CD14-positive monocyte (primary cell): Measurements from ENCODE around the gene KNG1. TPM values are rescaled to one million over a fixed set of nuclear protein-coding genes. Genes with fewer than 3 reads are reported as not detected.

Experiments used
- DNase-seq, 3 donors: peaks; one replicate each; pipeline ENCODE4 v3.0.0-alpha.2; 2011 to 2022
- H2AFZ ChIP-seq: 2 replicates; pipeline ENCODE4 v1.6.0; 2012; ENCODE audit warnings: mild to moderate bottlenecking, low read depth, low read length, inconsistent platforms; ENCODE audit not compliant: insufficient read depth, poor library complexity, severe bottlenecking
- H3K27ac ChIP-seq, 2 donors: 1 replicate in 1 of 2; 2 replicates in 1 of 2; pipeline ENCODE4 v1.5.1; 2012 to 2013; ENCODE audit warnings: low read length in 2 of 2, control low read depth in 1 of 2, inconsistent platforms in 1 of 2, low read depth in 1 of 2, mild to moderate bottlenecking in 1 of 2
- H3K27me3 ChIP-seq, 2 donors: one replicate each; pipeline versions ENCODE4 v1.6.0 to v1.6.1; 2011 to 2013; ENCODE audit warnings: low read length in 2 of 2; ENCODE audit not compliant: control insufficient read depth in 2 of 2, insufficient read depth in 2 of 2
- H3K36me3 ChIP-seq, 2 donors: replicated peaks in 1 of 2; 1 replicate in 1 of 2; 2 replicates in 1 of 2; pipeline versions ENCODE4 v1.5.1 to v1.6.1; 2012 to 2013; ENCODE audit warnings: low read length in 2 of 2, control low read depth in 1 of 2, inconsistent platforms in 1 of 2, mild to moderate bottlenecking in 1 of 2; ENCODE audit not compliant: insufficient read depth in 2 of 2, control insufficient read depth in 1 of 2
- H3K4me1 ChIP-seq, 2 donors: 1 replicate in 1 of 2; 2 replicates in 1 of 2; pipeline versions ENCODE4 v1.5.1 to v1.6.1; 2012 to 2013; ENCODE audit warnings: low read length in 2 of 2, control low read depth in 1 of 2, inconsistent platforms in 1 of 2, mild to moderate bottlenecking in 1 of 2, moderate library complexity in 1 of 2; ENCODE audit not compliant: insufficient read depth in 2 of 2, control insufficient read depth in 1 of 2
- H3K4me2 ChIP-seq: replicated peaks from 2 replicates; pipeline ENCODE3; 2012; ENCODE audit warnings: low read length, moderate library complexity, mild to moderate bottlenecking; ENCODE audit not compliant: poor library complexity, severe bottlenecking; ENCODE audit errors: extremely low read depth
- H3K4me3 ChIP-seq, 3 experiments: fragments of 200-600 bp in 1 of 3; sonication (generic) in 1 of 3; replicated peaks in 1 of 3; 1 replicate in 2 of 3; 2 replicates in 1 of 3; pipeline ENCODE4 v1.5.1; 2011 to 2013; ENCODE audit warnings: low read length in 3 of 3, mild to moderate bottlenecking in 3 of 3, control low read depth in 2 of 3, low read depth in 2 of 3, inconsistent platforms in 1 of 3, moderate library complexity in 1 of 3
- H3K79me2 ChIP-seq: 2 replicates; pipeline ENCODE4 v1.6.0; 2012; ENCODE audit warnings: mild to moderate bottlenecking, control low read depth, inconsistent platforms, low read length, moderate library complexity; ENCODE audit not compliant: insufficient read depth
- H3K9ac ChIP-seq: 2 replicates; pipeline ENCODE4 v1.6.0; 2017; ENCODE audit warnings: low read length, mild to moderate bottlenecking; ENCODE audit not compliant: insufficient read depth, poor library complexity, severe bottlenecking
- H3K9me3 ChIP-seq, 2 donors: replicated peaks in 1 of 2; 1 replicate in 1 of 2; 2 replicates in 1 of 2; pipeline versions ENCODE4 v1.5.1 to v1.6.1; 2012 to 2013; ENCODE audit warnings: low read length in 2 of 2, control low read depth in 1 of 2; ENCODE audit not compliant: control insufficient read depth in 1 of 2, insufficient read depth in 1 of 2
- H4K20me1 ChIP-seq: 2 replicates; pipeline ENCODE4 v1.6.0; 2012; ENCODE audit warnings: mild to moderate bottlenecking, low read length, control low read depth, moderate library complexity; ENCODE audit not compliant: insufficient read depth
- H3K27ac Mint-ChIP-seq, 7 donors: one replicate each; pipeline ENCODE4 v1.8.0; 2020; ENCODE audit warnings: mild to moderate bottlenecking in 7 of 7, mixed read lengths in 7 of 7, moderate library complexity in 6 of 7, inconsistent platforms in 2 of 7
- H3K27me3 Mint-ChIP-seq, 3 donors: one replicate each; pipeline ENCODE4 v1.8.0; 2021 to 2022; ENCODE audit warnings: low read depth in 3 of 3, mild to moderate bottlenecking in 3 of 3, mixed read lengths in 3 of 3, moderate library complexity in 3 of 3, inconsistent platforms in 1 of 3
- H3K36me3 Mint-ChIP-seq, 2 donors: one replicate each; pipeline ENCODE4 v1.8.0; 2020; ENCODE audit warnings: mixed read lengths in 2 of 2, inconsistent platforms in 1 of 2, mild to moderate bottlenecking in 1 of 2
- H3K4me1 Mint-ChIP-seq: one replicate; pipeline ENCODE4 v1.8.0; 2020; ENCODE audit warnings: mild to moderate bottlenecking, mixed read lengths
- H3K4me3 Mint-ChIP-seq, 2 donors: one replicate each; pipeline ENCODE4 v1.8.0; 2020; ENCODE audit warnings: mild to moderate bottlenecking in 2 of 2, mixed read lengths in 2 of 2, moderate library complexity in 1 of 2
- H3K9me3 Mint-ChIP-seq, 7 donors: one replicate each; pipeline ENCODE4 v1.8.0; 2020 to 2022; ENCODE audit warnings: mixed read lengths in 7 of 7, mild to moderate bottlenecking in 6 of 7, moderate library complexity in 6 of 7, inconsistent platforms in 2 of 7
- WGBS: methylation state at CpG from one replicate; pipeline ENCODE4 v1.1.5; 2013; ENCODE audit warnings: missing lambda C conversion rate; ENCODE audit not compliant: insufficient coverage; 5-methylcytosine and 5-hydroxymethylcytosine counted together
- intact Hi-C, 2 donors: fragments of 100-400 bp; cut with micrococcal nuclease; formaldehyde crosslinking; loops; one replicate each; pipeline versions ENCODE4 v1.15.0 to v1.15.1; 2023
- polyA plus RNA-seq, 3 donors: library from polyadenylated mRNA; depleted of rRNA in 1 of 3; unstranded in 2 of 3; stranded (reverse) in 1 of 3; fragments of 300-500 nt in 2 of 3; fragments of >200 nt in 1 of 3; fragmentation: Illumina TruSeq in 2 of 3; gene quantifications; 1 replicate in 2 of 3; 2 replicates in 1 of 3; pipeline ENCODE4 v1.2.3, GENCODE V29; 2012 to 2021
- TF ChIP-seq, protein P1 (sequence below): fragments of 200-600 bp; IDR thresholded peaks from one replicate; pipeline ENCODE4 v1.8.0; 2022; ENCODE audit warnings: antibody characterized with exemption, mild to moderate bottlenecking

The KNG1 gene
- polyA plus RNA-seq, 3 donors: not detected

DNA sequence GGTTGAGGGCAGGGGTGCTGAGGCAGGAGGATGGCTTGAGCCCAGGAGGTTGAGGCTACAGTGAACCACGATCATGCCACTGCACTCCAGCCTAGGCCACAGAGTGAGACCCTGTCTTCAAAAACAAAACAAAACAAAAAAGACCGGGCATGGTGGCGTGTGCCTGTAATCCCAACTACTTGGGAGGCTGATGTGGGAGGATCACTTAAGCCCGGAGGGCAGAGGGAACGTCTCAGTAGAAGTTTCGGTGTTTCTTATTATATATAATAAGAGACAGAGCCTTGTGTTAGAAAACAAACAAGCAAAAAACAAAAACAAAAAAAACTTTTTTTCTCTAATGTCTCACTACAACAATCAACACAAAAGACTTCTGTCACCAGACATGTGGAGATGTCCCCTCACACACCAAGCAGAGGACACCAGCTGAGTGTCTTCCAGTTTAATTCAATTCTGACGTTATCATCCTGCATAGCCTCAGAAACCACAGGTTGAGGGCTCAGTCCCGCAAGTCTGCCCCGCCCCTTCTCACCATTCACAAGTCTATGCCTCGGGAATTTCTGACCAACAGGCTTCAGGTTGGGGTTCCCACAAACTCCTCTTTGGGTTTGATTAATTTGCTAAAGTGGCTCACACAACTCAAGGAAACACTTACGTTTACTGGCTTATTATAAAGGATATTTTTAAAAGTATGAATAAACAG is 42.2 kb downstream of the KNG1 start:
- Mint-ChIP-seq H3K27me3 (peaks cover 0 to 5% (median 0%) of the 10 kb centered on the region in 3 donors), H3K36me3 (no peaks in the 10 kb centered on the region), H3K4me1 (peaks cover 4% of the 10 kb centered on the region), H3K27ac (no peak overlapping the region), H3K9me3 (no peaks in the 10 kb centered on the region), H3K4me3 (no peak overlapping the region)
- DNase-seq: no peak
- H3K4me1 ChIP-seq: no peaks in the 10 kb centered on the region
- no peaks in the 10 kb centered on the region for H3K36me3 ChIP-seq
- WGBS: 40% methylated on average over 1 of the region's 11 CpGs
- no peaks in the 10 kb centered on the region for H3K79me2 ChIP-seq
- TF ChIP-seq, protein P1, sequence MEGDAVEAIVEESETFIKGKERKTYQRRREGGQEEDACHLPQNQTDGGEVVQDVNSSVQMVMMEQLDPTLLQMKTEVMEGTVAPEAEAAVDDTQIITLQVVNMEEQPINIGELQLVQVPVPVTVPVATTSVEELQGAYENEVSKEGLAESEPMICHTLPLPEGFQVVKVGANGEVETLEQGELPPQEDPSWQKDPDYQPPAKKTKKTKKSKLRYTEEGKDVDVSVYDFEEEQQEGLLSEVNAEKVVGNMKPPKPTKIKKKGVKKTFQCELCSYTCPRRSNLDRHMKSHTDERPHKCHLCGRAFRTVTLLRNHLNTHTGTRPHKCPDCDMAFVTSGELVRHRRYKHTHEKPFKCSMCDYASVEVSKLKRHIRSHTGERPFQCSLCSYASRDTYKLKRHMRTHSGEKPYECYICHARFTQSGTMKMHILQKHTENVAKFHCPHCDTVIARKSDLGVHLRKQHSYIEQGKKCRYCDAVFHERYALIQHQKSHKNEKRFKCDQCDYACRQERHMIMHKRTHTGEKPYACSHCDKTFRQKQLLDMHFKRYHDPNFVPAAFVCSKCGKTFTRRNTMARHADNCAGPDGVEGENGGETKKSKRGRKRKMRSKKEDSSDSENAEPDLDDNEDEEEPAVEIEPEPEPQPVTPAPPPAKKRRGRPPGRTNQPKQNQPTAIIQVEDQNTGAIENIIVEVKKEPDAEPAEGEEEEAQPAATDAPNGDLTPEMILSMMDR: no peak
- no peaks in the 10 kb centered on the region for H4K20me1 ChIP-seq
- H3K4me2 ChIP-seq: no peak overlapping the region
- H3K9ac ChIP-seq: no peak overlapping the region
- no peaks in the 10 kb centered on the region for H3K9me3 ChIP-seq
- no peak overlapping the region for H3K27ac ChIP-seq
- H3K27me3 ChIP-seq: no peaks in the 10 kb centered on the region
- intact Hi-C loops: no loop called here
- no peak overlapping the region for H2AFZ ChIP-seq
- no peak overlapping the region for H3K4me3 ChIP-seq

DNA sequence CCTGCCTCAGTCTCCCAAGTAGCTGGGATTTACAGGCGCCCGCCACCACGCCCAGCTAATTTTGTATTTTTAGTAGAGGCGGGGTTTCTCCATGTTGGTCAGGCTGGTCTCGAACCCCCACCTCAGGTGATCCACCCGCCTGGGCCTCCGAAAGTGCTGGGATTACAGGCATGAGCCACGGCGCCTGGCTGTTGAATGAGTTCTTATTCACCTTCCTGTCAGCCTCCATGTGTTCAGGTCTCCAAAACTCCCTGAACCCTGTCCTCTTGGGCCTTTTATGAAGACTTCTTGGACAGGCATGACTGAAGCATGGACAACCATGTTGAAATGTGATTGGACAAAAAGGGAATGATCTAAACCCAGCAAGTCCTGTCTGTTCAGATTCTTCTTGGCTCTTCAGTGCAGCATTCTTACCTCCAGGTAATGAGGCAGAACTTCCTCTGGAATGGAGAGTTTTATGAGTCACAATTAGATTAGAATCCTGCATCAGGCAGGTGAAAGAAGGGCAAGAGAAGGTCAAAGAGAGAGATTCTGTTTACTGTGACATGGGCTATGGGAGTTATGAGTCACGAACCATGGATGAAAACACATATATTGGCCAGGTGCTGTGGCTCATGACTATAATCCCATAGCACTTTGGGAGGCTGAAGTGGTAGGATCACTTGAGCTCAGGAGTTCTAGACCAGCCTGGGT is 43.1 kb downstream of the KNG1 start:
- DNase-seq: no peak
- TF ChIP-seq, protein P1: no peak
- H3K27me3 Mint-ChIP-seq: peaks cover 0 to 3% (median 0%) of the 10 kb centered on the region in 3 donors
- no peaks in the 10 kb centered on the region for H4K20me1 ChIP-seq
- H3K4me1 Mint-ChIP-seq: peaks cover 4% of the 10 kb centered on the region
- H3K4me2 ChIP-seq: no peak overlapping the region
- intact Hi-C loops: no loop called here
- no peak overlapping the region for H3K9ac ChIP-seq
- H3K79me2 ChIP-seq: no peaks in the 10 kb centered on the region
- no peaks in the 10 kb centered on the region for H3K9me3 Mint-ChIP-seq
- no peak overlapping the region for H3K4me3 ChIP-seq
- no peak overlapping the region for H3K27ac Mint-ChIP-seq
- H3K27ac ChIP-seq: no peak overlapping the region
- H2AFZ ChIP-seq: no peak overlapping the region
- no peak overlapping the region for H3K4me3 Mint-ChIP-seq
- no peaks in the 10 kb centered on the region for H3K27me3 ChIP-seq
- no peaks in the 10 kb centered on the region for H3K36me3 ChIP-seq
- WGBS: 100% methylated on average over 7 of the region's 10 CpGs
- H3K4me1 ChIP-seq: no peaks in the 10 kb centered on the region
- H3K9me3 ChIP-seq: no peaks in the 10 kb centered on the region
- no peaks in the 10 kb centered on the region for H3K36me3 Mint-ChIP-seq
